Astrocyte of the spinal cord (primary cell): ENCODE measurements around the gene PPDPF.
"Not testable (repeated sequence)": the region's sequence is repeated elsewhere in the genome, so short reads cannot be mapped to it uniquely, and the experiment has no call there.

Experiments used
- DNase-seq: peaks from one replicate; pipeline ENCODE4 v3.0.0; 2011; ENCODE audit warnings: low read depth, low spot score
- H3K4me3 ChIP-seq: 2 replicates; pipeline ENCODE4 v1.5.1; 2011; ENCODE audit warnings: low read depth, mild to moderate bottlenecking, low read length, moderate library complexity
- CTCF ChIP-seq: IDR thresholded peaks from 2 replicates; pipeline ENCODE4 v1.5.1; 2012; ENCODE audit warnings: low read depth, mild to moderate bottlenecking, low read length, inconsistent platforms
- in situ Hi-C: cut with HindIII; loops from 2 replicates; pipeline ENCODE4 v1.10.0; 2017; ENCODE audit warnings: low sequenced_read_pairs

Gene PPDPF

GRCh38 chr20:63505281-63505680 is 15.3 kb upstream of the PPDPF start:
- in situ Hi-C loops, result no loop called here
- TF ChIP-seq CTCF, result no peak
- DNase-seq, result no peak
- no peak overlapping the region for H3K4me3 ChIP-seq

DNA sequence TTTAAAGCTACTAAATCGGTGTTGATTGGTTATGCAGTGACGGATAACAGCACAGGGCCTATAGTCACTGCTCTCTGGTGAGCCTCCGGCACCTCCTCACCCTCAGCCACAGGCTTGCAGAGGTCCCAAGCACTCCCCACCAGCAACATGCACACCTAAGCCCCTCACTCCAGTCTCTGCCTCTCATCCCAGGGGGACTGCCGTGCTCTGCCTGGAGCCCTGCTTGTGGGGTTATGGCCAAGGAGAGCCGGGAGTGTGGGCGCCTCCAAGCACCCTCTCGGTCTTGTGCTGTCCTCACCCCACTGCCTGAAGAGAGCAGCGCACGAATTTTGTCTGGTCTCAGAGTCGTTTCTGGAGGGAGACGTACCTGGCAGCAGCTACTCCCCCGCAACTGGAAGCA is 14.8 kb upstream of the PPDPF start:
- TF ChIP-seq CTCF, result no peak
- in situ Hi-C loops, result no loop called here
- no peak for DNase-seq

DNA sequence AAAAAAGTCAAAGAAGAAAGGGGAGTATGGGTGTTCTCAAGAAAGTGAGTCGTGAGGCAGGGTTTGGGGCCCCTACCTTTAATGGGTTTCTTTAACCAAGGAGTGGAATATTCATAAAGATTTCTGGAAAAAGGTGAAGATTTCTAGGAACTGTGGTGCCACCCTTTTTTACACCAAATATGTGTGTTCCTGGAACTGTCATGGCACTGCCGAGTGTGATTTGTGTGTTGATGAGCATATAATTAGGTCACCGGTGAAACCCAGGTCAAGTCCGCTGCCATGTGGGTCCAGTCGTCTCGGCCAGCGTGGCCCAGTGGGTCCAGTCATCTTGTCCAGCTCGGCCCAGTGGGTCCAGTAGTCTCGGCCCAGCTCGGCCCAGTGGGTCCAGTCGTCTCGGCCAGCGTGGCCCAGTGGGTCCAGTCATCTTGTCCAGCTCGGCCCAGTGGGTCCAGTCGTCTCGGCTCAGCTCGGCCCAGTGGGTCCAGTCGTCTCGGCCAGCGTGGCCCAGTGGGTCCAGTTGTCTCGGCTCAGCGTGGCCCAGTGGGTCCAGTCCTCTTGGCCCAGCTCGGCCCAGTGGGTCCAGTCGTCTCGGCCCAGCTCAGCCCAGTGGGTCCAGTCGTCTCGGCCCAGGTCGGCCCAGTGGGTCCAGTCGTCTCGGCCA is 13.4 kb upstream of the PPDPF start:
- TF ChIP-seq CTCF, result no peak
- H3K4me3 ChIP-seq, result no peak overlapping the region
- in situ Hi-C loops, result no loop called here
- DNase-seq, result no peak

More for the DNA sequence above, 14.8 kb upstream of the PPDPF start:
- H3K4me3 ChIP-seq, result no peak overlapping the region

GRCh38 chr20:63508072-63508768 is 12.3 kb upstream of the PPDPF start:
- H3K4me3 ChIP-seq, result no peak overlapping the region
- DNase-seq, result no peak
- in situ Hi-C loops, result no loop called here
- no peak for TF ChIP-seq CTCF

DNA sequence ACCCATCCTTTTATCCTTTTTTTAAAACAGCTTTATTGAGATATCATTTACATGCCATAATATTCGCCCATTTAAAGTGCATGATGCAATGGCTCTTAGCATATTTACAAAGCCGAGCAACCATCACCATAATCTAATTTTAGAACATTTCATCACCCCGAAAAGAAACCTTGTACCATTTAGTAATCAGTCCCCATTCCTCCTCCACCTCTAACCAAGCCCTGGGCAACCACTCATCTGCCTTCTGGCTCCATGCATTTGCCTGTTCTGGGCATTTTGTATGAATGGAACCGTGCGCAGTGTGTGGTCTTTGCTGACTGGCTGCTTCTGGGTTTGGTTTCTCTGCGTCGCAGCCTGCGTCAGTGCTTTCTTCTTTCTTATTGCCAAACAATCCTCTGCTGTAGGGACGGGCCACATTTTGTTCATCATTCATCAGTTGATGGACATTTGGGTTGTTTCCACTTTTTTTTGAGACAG is 11.4 kb upstream of the PPDPF start:
- TF ChIP-seq CTCF, result no peak
- no peak overlapping the region for H3K4me3 ChIP-seq
- no peak for DNase-seq
- in situ Hi-C loops, result no loop called here

- in situ Hi-C loops, result no loop called here
- no peak for DNase-seq
- no peak overlapping the region for H3K4me3 ChIP-seq
- TF ChIP-seq CTCF, result no peak
Observed at GRCh38 chr20:63513207-63513606, 7.4 kb upstream of the PPDPF start.

GRCh38 chr20:63514520-63514919 is 6.0 kb upstream of the PPDPF start:
- in situ Hi-C loops, DNase-seq, H3K4me3 ChIP-seq: not testable (repeated sequence)
